ENCODE results near the gene ADGRB2.

The ADGRB2 gene

GRCh38 chr1:31679091-31679490 lies 85.0 kb downstream of the ADGRB2 start:
- DNase-seq (ENCODE audit: low read depth in 2 of 2) = no peak

GRCh38 chr1:31678681-31679080 lies 85.5 kb downstream of the ADGRB2 start:
- no peak for DNase-seq (ENCODE audit: low read depth in 2 of 2)

- DNase-seq (ENCODE audit: low read depth in 2 of 2) = no peak
These were observed 86.2 kb downstream of the ADGRB2 start for GRCh38 chr1:31677949-31678348.

- DNase-seq (ENCODE audit: low read depth in 2 of 2) = no peak
These were observed 86.7 kb downstream of the ADGRB2 start for GRCh38 chr1:31677401-31677800.
